DND-41 (cell line): ENCODE results near the gene TWF2.

Experiments
- ATAC-seq: fragments of 200-7000 bp; cut with Tn5 transposase; 3 replicates; pipeline ENCODE4 v1.9.1; 2021; ENCODE audit warnings: low read depth; ENCODE audit not compliant: insufficient read depth
- DNase-seq: peaks from one replicate; pipeline ENCODE4 v3.0.0-alpha.2; 2020
- H2AFZ ChIP-seq: 2 replicates; pipeline ENCODE4 v1.6.0; 2012; ENCODE audit warnings: low read depth, low read length
- H3K27ac ChIP-seq: 2 replicates; pipeline ENCODE4 v1.5.1; 2012; ENCODE audit warnings: low read length, inconsistent platforms
- H3K27me3 ChIP-seq: fragments of 200-600 bp; sonication (generic); 2 replicates; pipeline ENCODE4 v1.6.0; 2012; ENCODE audit warnings: low read length, mild to moderate bottlenecking, inconsistent platforms; ENCODE audit not compliant: insufficient read depth, poor library complexity
- H3K36me3 ChIP-seq: 2 replicates; pipeline ENCODE4 v1.5.1; 2012; ENCODE audit warnings: low read length, inconsistent platforms; ENCODE audit not compliant: insufficient read depth
- H3K4me1 ChIP-seq: 2 replicates; pipeline ENCODE4 v1.5.1; 2012; ENCODE audit warnings: mild to moderate bottlenecking, low read length; ENCODE audit not compliant: insufficient read depth
- H3K4me2 ChIP-seq: 2 replicates; pipeline ENCODE4 v1.6.0; 2012; ENCODE audit warnings: mild to moderate bottlenecking, moderate library complexity, low read length, inconsistent platforms; ENCODE audit not compliant: insufficient read depth
- H3K4me3 ChIP-seq, 2 experiments: fragments of 200-600 bp in 1 of 2; shearing (Covaris generic) in 1 of 2; 2 replicates each; pipeline ENCODE4 v1.5.1; 2012 to 2016; ENCODE audit warnings: inconsistent platforms in 2 of 2, low read length in 2 of 2, mild to moderate bottlenecking in 2 of 2, low read depth in 1 of 2, moderate library complexity in 1 of 2
- H3K79me2 ChIP-seq: 2 replicates; pipeline ENCODE4 v1.6.0; 2012; ENCODE audit warnings: low read length, inconsistent platforms; ENCODE audit not compliant: insufficient read depth
- H3K9ac ChIP-seq: 2 replicates; pipeline ENCODE4 v1.6.0; 2012; ENCODE audit warnings: low read depth, mild to moderate bottlenecking, inconsistent platforms, low read length, moderate library complexity
- H3K9me3 ChIP-seq: 2 replicates; pipeline ENCODE4 v1.5.1; 2012; ENCODE audit warnings: low read length, moderate library complexity, mild to moderate bottlenecking, inconsistent platforms; ENCODE audit not compliant: insufficient read depth, severe bottlenecking
- H4K20me1 ChIP-seq: 2 replicates; pipeline ENCODE4 v1.6.0; 2012; ENCODE audit warnings: low read length; ENCODE audit not compliant: insufficient read depth
- EZH2 ChIP-seq: IDR thresholded peaks from 3 replicates; pipeline ENCODE4 v1.6.1; 2012; ENCODE audit warnings: borderline replicate concordance, low read depth, mild to moderate bottlenecking, moderate library complexity, low read length, inconsistent platforms; ENCODE audit not compliant: severe bottlenecking
- TF ChIP-seq, protein P1 (sequence below): IDR thresholded peaks from 2 replicates; pipeline ENCODE4 v1.5.1; 2012; ENCODE audit warnings: borderline replicate concordance, low read length, moderate library complexity, mild to moderate bottlenecking; ENCODE audit not compliant: poor library complexity, severe bottlenecking; ENCODE audit errors: extremely low read depth

Gene TWF2

GRCh38 chr3:52231502-52232278, 7.3 kb downstream of the TWF2 start:
- peak; percentile 80 for DNase-seq
- H3K27ac ChIP-seq = no peak overlapping the region
- TF ChIP-seq, protein P1, sequence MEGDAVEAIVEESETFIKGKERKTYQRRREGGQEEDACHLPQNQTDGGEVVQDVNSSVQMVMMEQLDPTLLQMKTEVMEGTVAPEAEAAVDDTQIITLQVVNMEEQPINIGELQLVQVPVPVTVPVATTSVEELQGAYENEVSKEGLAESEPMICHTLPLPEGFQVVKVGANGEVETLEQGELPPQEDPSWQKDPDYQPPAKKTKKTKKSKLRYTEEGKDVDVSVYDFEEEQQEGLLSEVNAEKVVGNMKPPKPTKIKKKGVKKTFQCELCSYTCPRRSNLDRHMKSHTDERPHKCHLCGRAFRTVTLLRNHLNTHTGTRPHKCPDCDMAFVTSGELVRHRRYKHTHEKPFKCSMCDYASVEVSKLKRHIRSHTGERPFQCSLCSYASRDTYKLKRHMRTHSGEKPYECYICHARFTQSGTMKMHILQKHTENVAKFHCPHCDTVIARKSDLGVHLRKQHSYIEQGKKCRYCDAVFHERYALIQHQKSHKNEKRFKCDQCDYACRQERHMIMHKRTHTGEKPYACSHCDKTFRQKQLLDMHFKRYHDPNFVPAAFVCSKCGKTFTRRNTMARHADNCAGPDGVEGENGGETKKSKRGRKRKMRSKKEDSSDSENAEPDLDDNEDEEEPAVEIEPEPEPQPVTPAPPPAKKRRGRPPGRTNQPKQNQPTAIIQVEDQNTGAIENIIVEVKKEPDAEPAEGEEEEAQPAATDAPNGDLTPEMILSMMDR = peak; percentile 92
- TF ChIP-seq EZH2 = no peak

DNA sequence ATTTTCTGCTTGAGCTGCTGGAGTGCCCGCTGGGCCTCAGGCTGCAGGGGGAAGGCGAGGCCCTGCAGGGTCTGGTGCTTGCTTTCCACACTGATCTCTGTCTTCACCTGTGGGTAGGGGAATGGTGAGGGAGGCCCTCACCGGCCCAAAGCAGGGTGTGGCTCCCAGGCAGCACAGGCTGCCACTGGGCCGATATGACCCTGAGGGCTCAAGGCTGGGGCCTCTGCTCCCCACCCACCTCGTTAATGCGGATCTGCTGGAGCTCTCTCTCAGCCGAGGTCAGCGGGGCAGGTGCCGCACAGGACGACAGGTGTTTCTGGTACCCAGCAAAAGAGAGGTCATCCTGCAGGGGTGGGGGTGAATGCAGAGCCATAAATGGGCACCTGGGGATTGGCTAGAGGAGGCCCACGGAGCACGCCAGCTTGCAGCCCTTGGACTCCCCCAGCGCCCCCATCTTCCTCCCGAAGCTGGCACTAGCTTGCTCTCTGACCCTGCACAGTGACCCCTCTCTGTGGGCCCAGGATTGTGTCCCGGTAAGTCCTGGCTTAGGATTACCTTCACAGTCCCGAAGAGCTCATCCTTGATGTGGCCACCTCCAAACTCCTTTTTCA, 8.0 kb downstream of the TWF2 start:
- ATAC-seq (no peak), DNase-seq (no peak)
- Histone ChIP-seq H3K4me2 (no peak overlapping the region), H3K9me3 (no peaks in the 10 kb centered on the region), H3K27ac (no peak overlapping the region), H3K4me3 (no peak overlapping the region), H4K20me1 (peaks cover 44% of the 10 kb centered on the region), H3K9ac (no peak overlapping the region), H3K36me3 (peaks cover 66% of the 10 kb centered on the region), H2AFZ (no peak overlapping the region), H3K27me3 (no peaks in the 10 kb centered on the region), H3K79me2 (peaks cover 35% of the 10 kb centered on the region), H3K4me1 (peaks cover 27% of the 10 kb centered on the region)
- no peak for TF ChIP-seq EZH2
- TF ChIP-seq, protein P1 = no peak

More at GRCh38 chr3:52231502-52232278, 7.3 kb downstream of the TWF2 start:
- Histone ChIP-seq H3K4me1 (peaks cover 26% of the 10 kb centered on the region), H3K9me3 (no peaks in the 10 kb centered on the region), H3K9ac (no peak overlapping the region), H3K4me2 (no peak overlapping the region), H3K79me2 (peaks cover 41% of the 10 kb centered on the region), H3K27me3 (no peaks in the 10 kb centered on the region), H3K36me3 (peaks cover 66% of the 10 kb centered on the region), H4K20me1 (peaks cover 44% of the 10 kb centered on the region), H3K4me3 (no peak overlapping the region), H2AFZ (no peak overlapping the region)
- ATAC-seq = peak; percentile 81

GRCh38 chr3:52230461-52230860, 8.5 kb downstream of the TWF2 start:
- Histone ChIP-seq H3K9ac (no peak overlapping the region), H3K79me2 (peaks cover 31% of the 10 kb centered on the region), H3K27ac (no peak overlapping the region), H3K4me3 (no peak overlapping the region), H3K36me3 (peaks cover 62% of the 10 kb centered on the region), H2AFZ (no peak overlapping the region), H4K20me1 (peaks cover 44% of the 10 kb centered on the region), H3K4me2 (no peak overlapping the region), H3K4me1 (peaks cover 29% of the 10 kb centered on the region), H3K27me3 (no peaks in the 10 kb centered on the region), H3K9me3 (no peaks in the 10 kb centered on the region)
- no peak for DNase-seq
- no peak for ATAC-seq
- TF ChIP-seq EZH2 = no peak
- TF ChIP-seq, protein P1 = no peak
